ENCODE data around the gene TRIM17. TPM values are rescaled to one million over a fixed set of nuclear protein-coding genes. Genes with fewer than 3 reads are reported as not detected.

Gene TRIM17
- total and polyA plus RNA-seq, 9 of the 15 experiments (the other 6 are each of a cell fraction or from before 2014, with no cell fraction given) = not detected

- WGBS (ENCODE audit: insufficient coverage, low coverage, missing lambda C conversion rate) = 66% methylated on average over 3 of the region's 3 CpGs
These were observed 12.4 kb downstream of the TRIM17 start for GRCh38 chr1:228404107-228404720.

More at GRCh38 chr1:228404107-228404720, 12.4 kb downstream of the TRIM17 start:
- Histone ChIP-seq H3K4me2 (ENCODE audit: insufficient read depth, low read length) (peak overlapping the region; percentile 94), H3K4me3 (peak overlapping the region; percentile 100; the same call in 1 of the 2 replicates), H3K9me3 (replicated peaks; ENCODE audit: control insufficient read depth, insufficient read depth, low read depth, low read length) (no peaks in the 10 kb centered on the region), H3K4me1 (replicated peaks in 1 of 2; ENCODE audit: control insufficient read depth in 2 of 2, insufficient read depth in 2 of 2, low read length in 2 of 2) (peaks cover 36 to 71% of the 10 kb centered on the region in 2 experiments), H3K9me1 (ENCODE audit: control insufficient read depth, insufficient read depth, low read length) (peaks cover 17% of the 10 kb centered on the region), H3K79me2 (ENCODE audit: control insufficient read depth, insufficient read depth, low read length) (peaks cover 78% of the 10 kb centered on the region), H3K36me3 (ENCODE audit: control insufficient read depth, insufficient read depth, low read length) (peaks cover 64% of the 10 kb centered on the region), H4K20me1 (replicated peaks; ENCODE audit: control insufficient read depth, insufficient read depth, low read length) (peaks cover 39% of the 10 kb centered on the region), H3K27ac (ENCODE audit: extremely low read depth, low read depth, low read length) (peak overlapping the region; percentile 20; the same call in 2 of the 3 replicates), H3K9ac (ENCODE audit: insufficient read depth in 1 of 2, low read depth in 2 of 2, low read length in 2 of 2) (peak overlapping the region; percentile 82 to 95), H3K27me3 (ENCODE audit: control insufficient read depth in 2 of 2, insufficient read depth in 2 of 2, low read length in 2 of 2) (no peaks in the 10 kb centered on the region), H2AFZ (ENCODE audit: low read depth, low read length) (no peak overlapping the region)
- ChIA-PET CTCF (ENCODE audit: low intra/inter-chr PET ratio) (interaction anchor here (0.7 kb wide), 1 partner anchor 249 kb away, joined by 3 read pairs; no protein-coding TSS in a partner anchor), POLR2A (interaction anchor here (0.6 to 6.2 kb wide), 10 partner anchors 10 to 273 kb away, joined by 3 to 78 read pairs (median 3); a partner anchor contains a TSS)
- ATAC-seq (no peak), FAIRE-seq (no peak), DNase-seq (ENCODE audit: extremely low read depth in 1 of 4, low spot score in 3 of 4) (no peak)
- intact Hi-C loops (cut with micrococcal nuclease) (no loop called here), in situ Hi-C loops (cut with MboI) (no loop called here)
- TF ChIP-seq ZBTB49 (CRISPR knock-in tag; IDR thresholded peaks at IDR 0.05; ENCODE audit: borderline replicate concordance) (no peak), TCF7 (IDR thresholded peaks at IDR 0.05; ENCODE audit: borderline replicate concordance) (no peak), ZHX1 (conservative IDR thresholded peaks at IDR 0.05; ENCODE audit: low read length) (no peak), C11orf30 (IDR thresholded peaks at IDR 0.05; ENCODE audit: low read depth) (no peak), ELF4 (CRISPR knock-in tag; IDR thresholded peaks at IDR 0.05) (no peak), CTBP1 (IDR thresholded peaks at IDR 0.05; ENCODE audit: borderline replicate concordance) (no peak), RBFOX2 (IDR thresholded peaks at IDR 0.05; ENCODE audit: low read depth, low read length) (peak; percentile 19; the same call in 1 of the 2 replicates), ZKSCAN1 (IDR thresholded peaks at IDR 0.05; ENCODE audit: low read depth, low read length) (0 out of 2 replicates have a peak, but pooled peaks have one; percentile 10), RAD21 (CRISPR knock-in tag; conservative IDR thresholded peaks at IDR 0.05 in 1 of 2, IDR thresholded peaks at IDR 0.05 in 1 of 2) (0 out of 4 replicates have a peak, but pooled peaks of 1 of the 2 experiments have one; percentile 9)
- no TSS peak for BruUV-seq (replicated peaks)

Data from K562 (cell line).